Liver (tissue), 9 donors: ENCODE data around the gene SETD3. TPM values are rescaled to one million over a fixed set of nuclear protein-coding genes. Genes with fewer than 3 reads are reported as not detected.

Experiments
- DNase-seq: peaks from one replicate; pipeline ENCODE4 v3.0.0-alpha.2; 2017; ENCODE audit warnings: low spot score
- H3K27ac ChIP-seq, 2 donors: one replicate each; pipeline ENCODE4 v1.7.0; 2013; ENCODE audit warnings: inconsistent platforms in 2 of 2, low read length in 2 of 2, control low read depth in 1 of 2, low read depth in 1 of 2, mild to moderate bottlenecking in 1 of 2
- H3K27me3 ChIP-seq, 4 donors: one replicate each; pipeline versions ENCODE4 v1.6.1 to v1.7.0; 2013; ENCODE audit warnings: low read length in 3 of 4, inconsistent platforms in 1 of 4, mild to moderate bottlenecking in 1 of 4, moderate library complexity in 1 of 4; ENCODE audit not compliant: control insufficient read depth in 4 of 4, insufficient read depth in 4 of 4
- H3K36me3 ChIP-seq, 4 donors: one replicate each; pipeline versions ENCODE4 v1.6.1 to v1.7.0; 2013; ENCODE audit warnings: low read length in 3 of 4, mild to moderate bottlenecking in 3 of 4, low read depth in 1 of 4, moderate library complexity in 1 of 4; ENCODE audit not compliant: control insufficient read depth in 4 of 4, insufficient read depth in 3 of 4
- H3K4me1 ChIP-seq, 4 donors: one replicate each; pipeline versions ENCODE4 v1.6.1 to v1.7.0; 2013; ENCODE audit warnings: low read length in 3 of 4, mild to moderate bottlenecking in 3 of 4, moderate library complexity in 1 of 4; ENCODE audit not compliant: control insufficient read depth in 4 of 4, insufficient read depth in 4 of 4
- H3K4me3 ChIP-seq, 3 donors: one replicate each; pipeline versions ENCODE4 v1.6.1 to v1.7.0; 2013; ENCODE audit warnings: low read length in 3 of 3, control low read depth in 1 of 3, low read depth in 1 of 3, mild to moderate bottlenecking in 1 of 3
- H3K9ac ChIP-seq, 2 donors: one replicate each; pipeline ENCODE4 v1.7.0; 2013; ENCODE audit warnings: low read length in 2 of 2, mild to moderate bottlenecking in 2 of 2, moderate library complexity in 2 of 2, control low read depth in 1 of 2, low read depth in 1 of 2
- H3K9me3 ChIP-seq, 4 donors: one replicate each; pipeline versions ENCODE4 v1.6.1 to v1.7.0; 2013; ENCODE audit warnings: low read length in 3 of 4; ENCODE audit not compliant: control insufficient read depth in 4 of 4
- ATF3 ChIP-seq: IDR thresholded peaks from 2 replicates; pipeline ENCODE4 v1.6.1; 2016; ENCODE audit warnings: antibody characterized with exemption
- CTCF ChIP-seq: fragments of 150-350 bp; IDR thresholded peaks from 2 replicates; pipeline ENCODE4 v1.5.1; 2017; ENCODE audit warnings: improper control_type of control experiment, low read depth, low read length; ENCODE audit not compliant: missing input control
- EGR1 ChIP-seq, 2 donors: IDR thresholded peaks; 2 replicates each; pipeline ENCODE4 v1.6.1; 2016 to 2018; ENCODE audit warnings: antibody characterized with exemption in 2 of 2, low read depth in 2 of 2
- FOXA1 ChIP-seq: IDR thresholded peaks from 2 replicates; pipeline ENCODE4 v1.6.1; 2016; ENCODE audit warnings: antibody characterized with exemption
- FOXA2 ChIP-seq: IDR thresholded peaks from 2 replicates; pipeline ENCODE4 v1.6.1; 2016; ENCODE audit warnings: antibody characterized with exemption
- GABPA ChIP-seq, 2 donors: IDR thresholded peaks in 1 of 2; conservative IDR thresholded peaks in 1 of 2; 2 replicates each; pipeline ENCODE4 v1.6.1; 2016; ENCODE audit warnings: antibody characterized with exemption in 2 of 2, mild to moderate bottlenecking in 1 of 2, moderate library complexity in 1 of 2
- HNF4A ChIP-seq, 2 donors: conservative IDR thresholded peaks; 2 replicates each; pipeline ENCODE4 v1.6.1; 2016; ENCODE audit warnings: antibody characterized with exemption in 2 of 2, mild to moderate bottlenecking in 2 of 2
- HNF4G ChIP-seq: IDR thresholded peaks from 2 replicates; pipeline ENCODE4 v1.6.1; 2016; ENCODE audit warnings: antibody characterized with exemption
- JUND ChIP-seq, 2 donors: IDR thresholded peaks; 2 replicates each; pipeline ENCODE4 v1.6.1; 2016; ENCODE audit warnings: antibody characterized with exemption in 2 of 2
- MAX ChIP-seq: IDR thresholded peaks from 2 replicates; pipeline ENCODE4 v1.6.1; 2016; ENCODE audit warnings: antibody characterized with exemption
- NR2F2 ChIP-seq: IDR thresholded peaks from 2 replicates; pipeline ENCODE4 v1.6.1; 2016; ENCODE audit warnings: antibody characterized with exemption
- RAD21 ChIP-seq, 2 donors: IDR thresholded peaks; 2 replicates each; pipeline ENCODE4 v1.6.1; 2016; ENCODE audit warnings: antibody characterized with exemption in 2 of 2, mild to moderate bottlenecking in 2 of 2
- REST ChIP-seq: IDR thresholded peaks from 2 replicates; pipeline ENCODE4 v1.6.1; 2016; ENCODE audit warnings: antibody characterized with exemption, mild to moderate bottlenecking
- RXRA ChIP-seq, 2 donors: IDR thresholded peaks; 2 replicates each; pipeline ENCODE4 v1.6.1; 2017 to 2018; ENCODE audit warnings: antibody characterized with exemption in 2 of 2, mild to moderate bottlenecking in 1 of 2
- SP1 ChIP-seq: IDR thresholded peaks from 2 replicates; pipeline ENCODE4 v1.6.1; 2018; ENCODE audit warnings: antibody characterized with exemption, mild to moderate bottlenecking
- TAF1 ChIP-seq: conservative IDR thresholded peaks from 2 replicates; pipeline ENCODE4 v1.6.1; 2016; ENCODE audit warnings: antibody characterized with exemption, mild to moderate bottlenecking
- YY1 ChIP-seq: IDR thresholded peaks from 2 replicates; pipeline ENCODE4 v1.6.1; 2016; ENCODE audit warnings: antibody characterized with exemption, mild to moderate bottlenecking
- ZBTB33 ChIP-seq: IDR thresholded peaks from 2 replicates; pipeline ENCODE4 v1.6.1; 2016; ENCODE audit warnings: antibody characterized with exemption
- WGBS: extraction: QIAGEN DNeasy Blood & Tissue Kit; methylation state at CpG from one replicate; pipeline ENCODE4 v1.1.7; 2013; 5-methylcytosine and 5-hydroxymethylcytosine counted together
- polyA plus RNA-seq, 2 donors: library from polyadenylated mRNA; stranded (reverse) in 1 of 2; unstranded in 1 of 2; fragments of 200-250 nt in 1 of 2; fragments of >200 nt in 1 of 2; fragmentation: Nextera tagmentation in 1 of 2; extraction: Ambion mirVana in 1 of 2; gene quantifications; one replicate each; pipeline versions ENCODE4 v1.2.1 to v1.2.3, GENCODE V29; 2013 to 2015
- total RNA-seq, 2 donors: library from RNA; depleted of rRNA; stranded (reverse); fragments of >200 nt; gene quantifications; one replicate each; pipeline ENCODE4 v1.2.3, GENCODE V29; 2014
- donor health status: healthy.
- donor health status: healthy.
- donor health status: healthy.
- donor health status: healthy.
- donor health status: healthy.

Gene SETD3
- total and polyA plus RNA-seq, 4 donors = 18.7 to 39.7 (median 19.4) TPM

- Histone ChIP-seq H3K27ac (no peak overlapping the region), H3K9me3 (no peaks in the 10 kb centered on the region), H3K4me3 (no peak overlapping the region), H3K4me1 (no peaks in the 10 kb centered on the region), H3K27me3 (no peaks in the 10 kb centered on the region), H3K9ac (no peak overlapping the region), H3K36me3 (peaks cover 0 to 26% (median 16%) of the 10 kb centered on the region in 4 donors)
- DNase-seq = no peak
- TF ChIP-seq JUND (IDR thresholded peaks at IDR 0.05) (no peak), RXRA (IDR thresholded peaks at IDR 0.05) (no peak), REST (no peak), YY1 (no peak), HNF4A (conservative IDR thresholded peaks at IDR 0.05) (no peak), TAF1 (no peak), HNF4G (no peak), MAX (no peak), FOXA1 (no peak), ZBTB33 (no peak), ATF3 (no peak), EGR1 (IDR thresholded peaks at IDR 0.05; ENCODE audit: low read depth in 2 of 2) (no peak), FOXA2 (no peak), SP1 (no peak), NR2F2 (no peak), GABPA (IDR thresholded peaks at IDR 0.05 in 1 of 2, conservative IDR thresholded peaks at IDR 0.05 in 1 of 2) (no peak), RAD21 (IDR thresholded peaks at IDR 0.05) (no peak), CTCF (no peak)
- WGBS = 97% methylated on average over 11 of the region's 11 CpGs
Measured at GRCh38 chr14:99441157-99441870, 39.3 kb downstream of the SETD3 start.
